HG02938 (cell line): Measurements from ENCODE around the gene CYSRT1.

Experiments used
- ATAC-seq: cut with Tn5 transposase; IDR thresholded peaks from one replicate; pipeline ENCODE4 v1.9.1; 2021; ENCODE audit warnings: mild to moderate bottlenecking, moderate library complexity; ENCODE audit not compliant: unreplicated experiment

The CYSRT1 gene

DNA sequence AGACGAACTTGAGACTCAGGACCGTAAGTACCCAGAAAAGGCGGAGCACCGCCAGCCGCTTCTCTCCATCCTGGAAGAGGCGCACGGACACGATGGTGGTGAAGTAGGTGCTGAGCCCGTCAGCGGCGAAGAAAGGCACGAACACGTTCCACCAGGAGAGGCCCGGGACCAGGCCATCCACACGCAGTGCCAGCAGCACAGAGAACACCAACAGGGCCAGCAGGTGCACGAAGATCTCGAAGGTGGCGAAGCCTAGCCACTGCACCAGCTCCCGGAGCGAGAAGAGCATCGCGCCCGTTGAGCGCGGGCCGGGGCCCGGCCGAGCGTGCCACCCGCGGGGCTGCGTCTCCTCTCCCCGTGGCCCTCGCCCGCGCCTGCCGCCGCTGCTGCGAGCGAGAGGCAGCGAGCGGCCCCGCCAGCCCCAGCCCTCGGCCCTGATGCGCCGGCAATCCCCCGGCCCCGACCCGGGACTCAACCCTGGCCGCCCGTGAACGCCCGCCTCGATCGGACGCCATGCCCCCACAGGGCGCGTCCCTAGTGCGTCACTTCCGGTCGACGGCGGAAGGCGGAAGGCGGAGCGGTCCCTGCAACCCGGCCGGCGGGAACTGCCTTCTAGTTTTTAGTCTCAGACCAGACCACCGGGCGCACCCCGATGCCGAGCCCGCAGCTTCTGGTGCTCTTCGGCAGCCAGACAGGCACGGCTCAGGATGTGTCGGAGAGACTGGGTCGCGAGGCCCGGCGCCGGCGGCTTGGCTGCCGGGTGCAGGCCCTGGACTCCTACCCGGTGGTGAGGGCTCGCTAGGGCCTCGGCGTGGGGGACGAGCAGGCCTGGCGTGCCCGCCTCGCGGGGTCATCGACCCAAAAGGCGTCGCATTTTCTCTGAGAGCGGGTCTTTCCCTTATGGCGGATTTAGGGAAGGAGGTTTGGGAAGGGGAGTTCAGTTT is 19.6 kb upstream of the CYSRT1 start, which contains the start of the genes NDOR1 and TMEM203:
Gene NDOR1, plus strand, starts transcription at position 575 of the 944 bp plus-strand sequence. Its CDS starts 78 bp downstream, at position 653.
Gene TMEM203, minus strand, starts transcription at position 523 of the 944 bp plus-strand sequence. Its CDS starts 234 bp downstream, at position 289.
- ATAC-seq: peak; percentile 38

DNA sequence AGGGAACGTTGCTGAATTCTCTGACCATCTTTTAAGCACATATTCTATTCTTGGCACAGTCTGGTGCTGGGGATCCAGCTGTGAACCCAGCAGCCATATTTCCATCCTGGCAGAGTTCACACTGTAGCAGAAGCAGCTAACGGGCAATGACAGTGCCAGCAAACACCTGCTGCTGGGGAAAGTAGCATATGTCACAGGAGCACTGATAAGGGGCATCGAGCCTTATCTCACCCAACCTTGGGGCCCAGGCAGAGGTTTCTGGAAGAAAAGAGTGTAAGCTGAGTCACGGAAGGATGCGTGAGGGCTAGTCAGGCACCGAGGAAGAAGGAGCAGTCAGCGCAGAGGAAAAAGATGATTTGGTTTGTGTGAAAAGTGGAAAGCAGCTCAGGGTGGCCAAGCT is 18.4 kb upstream of the CYSRT1 start:
- no peak for ATAC-seq

DNA sequence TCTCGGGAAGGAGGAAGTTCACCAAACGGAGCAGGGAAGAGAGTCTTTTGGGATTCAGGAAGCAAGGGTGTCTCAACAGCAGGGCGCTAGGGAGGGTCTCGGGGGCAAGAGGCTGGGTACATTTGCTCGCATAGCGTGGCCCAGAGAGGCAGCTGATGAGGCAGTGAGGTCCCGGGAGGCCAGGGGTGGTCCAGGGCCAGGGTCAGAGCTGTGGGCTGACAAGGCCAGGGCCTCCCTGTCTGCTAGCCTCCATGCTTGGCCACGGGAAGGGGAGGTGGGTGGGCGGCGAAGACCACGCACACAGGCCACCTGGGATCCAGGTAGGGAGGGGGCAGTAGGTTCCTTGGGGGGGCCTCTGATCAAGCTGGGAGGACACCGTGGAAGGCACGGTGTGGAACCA is 13.4 kb upstream of the CYSRT1 start:
- ATAC-seq: no peak

- no peak for ATAC-seq
Observed at GRCh38 chr9:137212520-137212919, 12.5 kb upstream of the CYSRT1 start.

GRCh38 chr9:137213160-137214060 is 11.6 kb upstream of the CYSRT1 start:
- no peak for ATAC-seq

GRCh38 chr9:137214620-137215019 is 10.4 kb upstream of the CYSRT1 start:
- no peak for ATAC-seq

DNA sequence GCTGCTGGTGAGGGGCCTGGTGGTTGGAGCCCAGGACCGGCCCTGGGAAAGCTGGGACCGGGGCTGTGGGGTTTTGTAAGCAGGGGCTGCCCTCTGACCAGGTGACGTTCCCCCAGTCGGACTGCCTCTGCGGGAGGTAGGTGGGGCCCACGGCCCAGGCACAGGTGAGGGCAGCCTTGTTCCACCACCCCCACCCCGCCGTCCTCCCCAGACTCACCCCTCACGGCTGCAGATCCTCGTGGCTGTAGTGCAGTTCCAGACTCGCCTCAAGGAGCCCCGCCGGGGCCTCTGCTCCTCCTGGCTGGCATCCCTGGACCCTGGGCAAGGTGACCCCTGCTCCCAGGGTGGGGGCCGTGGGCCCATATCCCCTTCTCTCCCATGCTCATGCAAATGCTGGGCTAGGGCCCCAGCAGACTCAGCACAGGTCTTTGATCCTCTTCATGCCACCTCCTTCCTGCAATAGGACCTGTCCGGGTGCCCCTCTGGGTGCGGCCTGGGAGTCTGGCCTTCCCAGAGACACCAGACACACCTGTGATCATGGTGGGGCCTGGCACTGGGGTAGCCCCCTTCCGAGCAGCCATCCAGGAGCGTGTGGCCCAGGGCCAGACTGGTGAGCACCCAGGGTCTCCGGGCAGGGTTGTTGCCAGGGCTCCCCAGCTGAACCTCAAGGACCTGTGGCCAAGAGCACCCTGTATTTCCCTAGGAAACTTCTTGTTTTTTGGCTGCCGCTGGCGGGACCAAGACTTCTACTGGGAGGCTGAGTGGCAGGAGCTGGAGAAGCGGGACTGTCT is 9.6 kb upstream of the CYSRT1 start:
- ATAC-seq: no peak

GRCh38 chr9:137216188-137216965 is 8.6 kb upstream of the CYSRT1 start:
- ATAC-seq: no peak

DNA sequence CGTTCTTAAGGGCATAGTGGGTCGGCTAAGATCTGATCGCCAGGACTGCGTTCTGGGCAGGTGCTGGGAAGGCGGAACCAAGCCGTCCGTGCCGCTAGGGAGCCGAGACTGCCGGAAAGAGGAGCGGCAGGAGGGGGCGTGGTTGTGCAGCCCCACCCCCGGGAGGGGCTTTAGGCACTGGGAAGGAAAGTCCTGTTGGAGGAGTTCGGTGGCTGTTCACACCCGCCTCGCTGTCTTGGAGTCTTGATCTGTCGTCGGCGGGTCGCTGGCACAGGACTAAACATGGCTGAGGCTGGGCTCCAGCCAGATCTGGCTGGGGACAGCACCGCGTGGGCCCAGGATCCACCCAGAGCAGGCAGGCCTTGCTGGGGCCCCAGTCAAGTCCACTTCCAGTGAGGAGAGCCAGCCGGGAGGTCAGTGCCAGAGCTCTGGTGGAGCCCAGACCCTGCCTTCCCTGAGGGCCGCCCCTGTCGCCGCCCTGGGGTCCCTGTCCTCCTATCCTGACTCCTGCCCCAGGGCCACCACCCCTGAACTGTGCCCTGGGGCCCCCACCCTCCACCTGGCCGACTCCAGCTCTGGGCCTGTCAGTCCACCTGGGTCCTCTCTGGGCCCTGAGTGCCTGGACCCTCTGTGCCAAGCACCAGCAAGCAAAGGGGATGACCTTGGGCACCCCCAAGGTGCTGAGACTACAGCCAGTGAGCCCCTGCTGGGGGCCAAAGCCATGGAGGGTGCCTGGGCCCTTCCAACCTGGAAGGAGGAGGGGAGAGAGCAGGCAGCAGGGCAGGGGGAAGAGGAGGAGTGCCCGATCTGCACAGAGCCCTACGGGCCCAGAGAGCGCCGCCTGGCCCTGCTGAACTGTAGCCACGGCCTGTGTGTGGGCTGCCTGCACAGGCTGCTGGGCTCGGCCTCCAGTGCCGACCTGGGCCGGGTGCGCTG is 7.4 kb upstream of the CYSRT1 start:
- no peak for ATAC-seq

DNA sequence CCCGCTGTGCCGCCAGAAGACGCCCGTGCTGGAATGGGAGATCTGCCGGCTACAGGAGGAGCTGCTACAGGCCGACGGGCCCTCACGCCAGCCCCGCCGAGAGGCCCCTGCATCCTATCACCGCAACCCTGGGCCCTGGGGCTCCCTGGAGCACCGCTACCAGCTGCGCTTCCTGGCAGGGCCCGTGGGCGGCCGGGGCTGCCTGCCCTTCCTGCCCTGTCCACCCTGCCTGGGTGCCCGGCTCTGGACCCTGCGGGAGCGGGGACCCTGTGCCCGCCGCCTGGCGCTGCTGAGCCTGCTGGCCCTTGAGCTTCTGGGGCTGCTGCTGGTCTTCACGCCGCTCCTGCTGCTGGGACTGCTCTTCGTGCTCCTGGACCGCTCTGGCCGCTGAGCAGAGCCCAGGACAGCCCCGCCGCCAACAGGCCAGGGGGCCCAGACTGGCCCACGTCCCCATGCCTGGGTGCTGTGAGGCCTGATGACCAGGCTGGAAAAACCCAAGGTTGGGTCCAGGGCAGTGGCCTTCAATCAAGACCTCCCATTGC is 6.7 kb upstream of the CYSRT1 start:
- ATAC-seq: no peak

GRCh38 chr9:137218754-137219271 is 6.2 kb upstream of the CYSRT1 start:
- no peak for ATAC-seq

- ATAC-seq: no peak
Observed at GRCh38 chr9:137219757-137220316, 5.1 kb upstream of the CYSRT1 start.

DNA sequence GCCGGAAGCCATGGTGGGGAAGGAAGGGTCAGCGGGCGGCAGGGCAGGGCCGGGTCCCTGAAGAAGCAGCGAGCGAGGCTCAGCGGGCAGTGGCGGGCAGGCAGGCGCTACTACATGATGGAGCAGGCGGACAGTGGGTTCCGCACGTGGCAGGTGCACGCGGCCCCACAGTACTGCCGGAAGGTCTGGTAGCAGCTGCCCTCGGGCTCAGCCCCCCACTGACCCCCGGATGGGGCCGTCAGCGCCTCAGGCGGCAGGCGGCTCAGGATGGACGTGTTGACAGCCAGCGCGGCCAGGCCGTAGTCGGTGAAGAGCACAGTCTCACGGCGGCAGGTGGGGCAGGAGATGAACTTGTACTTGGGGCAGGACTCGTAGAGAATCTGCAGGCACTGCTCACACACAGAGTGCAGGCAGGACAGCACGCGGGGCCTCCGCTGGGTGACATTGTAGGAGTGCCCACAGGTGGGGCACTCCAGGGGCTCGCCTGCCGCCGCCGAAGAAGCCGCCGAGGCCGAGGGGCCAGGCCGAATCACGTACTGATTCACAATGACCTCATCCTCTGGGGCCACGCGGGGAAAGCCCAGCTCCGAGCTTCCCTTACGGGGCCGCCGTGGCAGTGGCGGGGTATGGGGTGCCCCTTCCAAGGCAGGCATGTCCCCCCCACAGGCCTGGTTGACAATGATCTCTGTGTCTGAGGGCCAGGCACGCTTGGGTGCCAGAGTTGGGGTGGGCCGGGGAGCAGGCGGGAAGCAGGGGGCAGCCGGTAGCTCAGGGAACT is 4.5 kb upstream of the CYSRT1 start:
- ATAC-seq: no peak

DNA sequence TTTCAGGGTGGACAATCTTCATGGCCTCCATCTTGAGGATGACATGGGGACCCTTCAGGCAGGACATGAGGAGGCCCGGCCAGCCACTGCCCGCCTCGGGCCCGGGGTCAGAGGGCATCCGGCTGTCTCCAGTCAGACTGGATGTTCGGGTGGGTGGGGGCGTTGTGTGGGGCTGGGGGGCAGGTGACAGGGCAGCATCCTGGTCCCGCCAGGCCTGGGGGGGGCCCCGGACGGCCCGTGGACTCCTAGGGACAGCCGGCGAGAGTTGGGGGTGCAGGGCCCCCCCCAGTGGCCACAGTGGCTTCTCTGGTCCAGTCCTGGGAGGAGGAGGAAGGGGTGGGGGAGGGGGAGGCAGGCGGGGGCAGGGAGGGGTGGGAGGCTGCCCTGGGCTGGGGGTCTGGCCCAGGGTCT is 3.9 kb upstream of the CYSRT1 start:
- no peak for ATAC-seq

DNA sequence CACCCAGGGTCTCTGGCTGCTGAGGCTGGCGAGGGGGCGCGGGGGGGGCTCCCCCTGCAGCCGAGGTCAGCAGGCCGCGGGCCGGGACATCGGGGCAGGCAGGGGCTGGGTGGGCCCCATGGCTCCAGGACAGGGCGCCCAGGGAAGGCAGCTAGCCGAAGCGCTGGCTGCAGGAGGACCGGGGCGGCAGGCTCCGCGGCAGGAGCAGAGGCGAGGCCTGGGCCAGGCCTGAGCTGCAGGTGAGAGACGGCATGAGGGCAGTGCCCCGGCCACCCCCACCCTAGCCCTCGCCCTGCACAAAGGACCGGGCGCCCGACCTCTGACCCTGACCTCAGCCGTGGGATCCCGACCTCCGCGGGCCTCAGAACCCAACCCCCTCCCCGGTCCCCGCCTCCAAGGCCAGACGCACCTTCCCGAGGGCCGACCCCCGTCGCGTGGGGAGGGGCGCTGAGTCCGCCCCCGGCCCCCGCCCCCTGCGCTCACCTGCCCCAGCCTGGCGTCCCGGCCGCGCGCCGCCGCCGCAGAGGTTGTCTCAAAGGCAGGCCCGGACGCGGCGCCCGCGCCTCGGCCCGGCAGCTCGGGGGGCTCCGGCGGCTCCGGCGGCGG is 3.4 kb upstream of the CYSRT1 start:
- ATAC-seq: no peak

DNA sequence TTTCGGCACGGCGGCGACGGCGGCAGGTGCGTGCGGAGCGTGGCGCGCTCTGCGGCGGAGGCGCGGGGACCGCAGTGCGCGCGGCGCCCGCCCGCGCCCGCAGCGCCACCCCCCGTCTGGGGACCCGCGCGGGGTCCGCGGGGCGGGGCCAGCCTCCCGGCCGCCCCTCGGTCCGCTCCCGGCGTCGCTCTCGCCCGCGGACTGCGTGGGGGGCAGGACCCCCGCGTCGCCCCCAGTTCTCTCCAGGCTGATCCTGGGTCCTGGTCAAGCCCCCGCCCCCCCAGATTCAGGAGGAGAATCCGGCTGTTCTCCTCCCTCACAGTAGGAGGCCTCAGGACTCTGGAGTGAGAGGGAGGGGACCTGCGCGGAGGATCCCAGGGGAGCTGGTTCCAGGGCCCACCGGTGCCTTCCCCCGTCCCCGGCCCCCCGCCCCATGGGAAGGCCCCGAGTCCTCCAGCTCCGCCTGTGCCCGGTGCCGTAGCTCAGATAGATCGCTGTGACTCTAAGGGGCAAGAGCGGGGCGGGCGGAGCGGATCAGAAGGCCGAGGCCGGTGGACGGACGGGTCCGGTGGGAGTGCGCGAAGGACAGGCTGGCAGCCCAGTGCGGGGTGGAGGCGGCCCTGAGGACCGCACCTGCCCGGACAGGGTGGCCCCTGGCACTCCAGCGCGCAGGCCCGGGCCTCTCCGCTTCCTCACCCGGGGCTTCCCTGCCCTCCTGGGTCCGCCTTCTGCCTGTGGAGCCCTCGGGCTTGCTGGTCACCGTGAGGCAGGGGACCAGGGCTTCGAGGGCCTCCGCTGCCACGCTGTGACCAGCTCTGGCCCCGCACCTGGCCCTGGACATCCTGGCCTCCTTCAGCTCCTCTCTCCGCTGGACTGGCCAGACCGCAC is 2.5 kb upstream of the CYSRT1 start, which contains the start of gene RNF208:
Gene RNF208, minus strand, starts transcription at position 51 of the 888 bp plus-strand sequence. CDS start 1,028 bp downstream, outside the sequence.
- peak; percentile 2 for ATAC-seq
